Measurements from ENCODE around the gene ITGA2B. TPM values are rescaled to one million over a fixed set of nuclear protein-coding genes. Genes with fewer than 3 reads are reported as not detected.

The ITGA2B gene
- total and polyA plus RNA-seq, 3 donors from 2014 or later, result 5.1 to 6.7 (median 6.0) TPM

- H3K36me3 ChIP-seq (ENCODE audit: low read depth, missing control alignments), result no peaks in the 10 kb centered on the region
- peaks cover 24% of the 10 kb centered on the region for H3K4me1 ChIP-seq
- no peaks in the 10 kb centered on the region for H3K9me3 ChIP-seq
- H3K27ac ChIP-seq, result peak within 1 kb of the TSS in 1 of 2 donors; percentile 30
- intact Hi-C loops (cut with DNase I; ENCODE audit: low total_unique reads), result no loop called here
- peak within 1 kb of the TSS; percentile 57 to 63 for H3K4me3 ChIP-seq
- WGBS, 2 donors, result 0 to 2% methylated on average over 1 to 45 of the region's 63 CpGs
- H3K27me3 ChIP-seq, result no peaks in the 10 kb centered on the region
- no peak for TF ChIP-seq POLR2A (IDR thresholded peaks at IDR 0.05)
- TF ChIP-seq, protein P1, sequence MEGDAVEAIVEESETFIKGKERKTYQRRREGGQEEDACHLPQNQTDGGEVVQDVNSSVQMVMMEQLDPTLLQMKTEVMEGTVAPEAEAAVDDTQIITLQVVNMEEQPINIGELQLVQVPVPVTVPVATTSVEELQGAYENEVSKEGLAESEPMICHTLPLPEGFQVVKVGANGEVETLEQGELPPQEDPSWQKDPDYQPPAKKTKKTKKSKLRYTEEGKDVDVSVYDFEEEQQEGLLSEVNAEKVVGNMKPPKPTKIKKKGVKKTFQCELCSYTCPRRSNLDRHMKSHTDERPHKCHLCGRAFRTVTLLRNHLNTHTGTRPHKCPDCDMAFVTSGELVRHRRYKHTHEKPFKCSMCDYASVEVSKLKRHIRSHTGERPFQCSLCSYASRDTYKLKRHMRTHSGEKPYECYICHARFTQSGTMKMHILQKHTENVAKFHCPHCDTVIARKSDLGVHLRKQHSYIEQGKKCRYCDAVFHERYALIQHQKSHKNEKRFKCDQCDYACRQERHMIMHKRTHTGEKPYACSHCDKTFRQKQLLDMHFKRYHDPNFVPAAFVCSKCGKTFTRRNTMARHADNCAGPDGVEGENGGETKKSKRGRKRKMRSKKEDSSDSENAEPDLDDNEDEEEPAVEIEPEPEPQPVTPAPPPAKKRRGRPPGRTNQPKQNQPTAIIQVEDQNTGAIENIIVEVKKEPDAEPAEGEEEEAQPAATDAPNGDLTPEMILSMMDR (IDR thresholded peaks at IDR 0.05), result peak; percentile 42 to 80 (median 76)
- peak; percentile 57 for DNase-seq
Observed at GRCh38 chr17:44363613-44364159, 25.8 kb downstream of the ITGA2B start, which contains the start of gene FAM171A2. FAM171A2 (minus strand) TSS chr17:44363853; CDS start chr17:44363714, 139 bp downstream.

DNA sequence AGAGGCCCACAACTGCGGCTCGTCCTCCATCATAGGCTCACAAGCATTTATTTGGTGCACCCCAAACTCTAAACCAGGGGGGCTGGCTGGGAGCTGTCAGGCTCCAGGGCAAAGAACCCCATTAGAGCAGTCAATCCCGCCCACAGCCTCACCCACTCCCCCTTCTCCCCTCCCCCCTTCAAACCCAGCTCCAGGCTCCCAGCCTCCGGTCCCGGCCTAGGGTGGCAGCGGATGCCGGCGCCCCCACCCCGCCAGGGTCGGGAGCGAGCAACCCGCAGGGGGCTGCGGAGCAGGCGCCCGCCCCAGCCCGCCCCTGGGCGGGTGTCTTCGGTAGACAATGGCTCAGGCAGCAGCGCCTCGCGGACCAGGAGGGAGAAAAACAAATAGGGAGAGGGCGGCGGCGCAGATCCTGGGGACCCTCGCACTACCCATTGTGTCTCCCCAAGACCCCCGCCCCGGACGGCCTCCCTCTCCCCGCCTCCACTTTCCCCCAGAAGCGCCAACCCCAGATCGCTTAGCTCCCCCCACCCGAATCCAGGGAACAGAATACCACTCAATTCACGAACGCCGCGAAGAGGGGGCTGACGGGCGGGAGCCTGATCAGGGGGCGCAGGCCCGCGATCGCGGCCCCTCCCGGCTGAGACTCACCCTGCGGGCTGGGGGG, 26.4 kb downstream of the ITGA2B start:
- TF ChIP-seq POLR2A (IDR thresholded peaks at IDR 0.05), result no peak
- TF ChIP-seq, protein P1 (IDR thresholded peaks at IDR 0.05), result no peak
- Histone ChIP-seq H3K4me3 (peak overlapping the region; percentile 57 to 63), H3K4me1 (peaks cover 24% of the 10 kb centered on the region), H3K27ac (peak overlapping the region in 1 of 2 donors; percentile 30), H3K27me3 (no peaks in the 10 kb centered on the region), H3K9me3 (no peaks in the 10 kb centered on the region), H3K36me3 (ENCODE audit: low read depth, missing control alignments) (no peaks in the 10 kb centered on the region)
- intact Hi-C loops (cut with DNase I; ENCODE audit: low total_unique reads), result no loop called here
- no peak for DNase-seq
- 0 to 3% methylated on average over 18 to 35 of the region's 45 CpGs for WGBS, 2 donors

GRCh38 chr17:44362459-44362948, 26.9 kb downstream of the ITGA2B start:
- WGBS, 2 donors, result 25 to 34% methylated on average over 4 to 10 of the region's 11 CpGs
- no peaks in the 10 kb centered on the region for H3K9me3 ChIP-seq
- no peak overlapping the region for H3K27ac ChIP-seq
- peaks cover 24% of the 10 kb centered on the region for H3K4me1 ChIP-seq
- H3K27me3 ChIP-seq, result no peaks in the 10 kb centered on the region
- no peak for TF ChIP-seq POLR2A (IDR thresholded peaks at IDR 0.05)
- TF ChIP-seq, protein P1 (IDR thresholded peaks at IDR 0.05), result no peak
- H3K4me3 ChIP-seq, result peak overlapping the region in 1 of 2 donors; percentile 63
- H3K36me3 ChIP-seq (ENCODE audit: low read depth, missing control alignments), result no peaks in the 10 kb centered on the region
- DNase-seq, result no peak
- intact Hi-C loops (cut with DNase I; ENCODE audit: low total_unique reads), result no loop called here

- no peak overlapping the region for H3K4me3 ChIP-seq
- DNase-seq, result no peak
- H3K9me3 ChIP-seq, result no peaks in the 10 kb centered on the region
- intact Hi-C loops (cut with DNase I; ENCODE audit: low total_unique reads), result no loop called here
- peaks cover 24% of the 10 kb centered on the region for H3K4me1 ChIP-seq
- H3K27ac ChIP-seq, result no peak overlapping the region
- H3K27me3 ChIP-seq, result no peaks in the 10 kb centered on the region
- no peaks in the 10 kb centered on the region for H3K36me3 ChIP-seq (ENCODE audit: low read depth, missing control alignments)
- 64 to 65% methylated on average over 11 of the region's 11 CpGs for WGBS, 2 donors
- TF ChIP-seq POLR2A (IDR thresholded peaks at IDR 0.05), result no peak
- TF ChIP-seq, protein P1 (IDR thresholded peaks at IDR 0.05), result no peak
Observed at GRCh38 chr17:44361292-44362260, 27.9 kb downstream of the ITGA2B start.
